ENCODE measurements around the gene ST3GAL4.
"Not testable (repeated sequence)": the region's sequence is repeated elsewhere in the genome, so short reads cannot be mapped to it uniquely, and the experiment has no call there.

ST3GAL4 gene

GRCh38 chr11:126331286-126331685 lies 24.2 kb upstream of the ST3GAL4 start:
- DNase-seq = no peak

- DNase-seq = no peak
Measured at GRCh38 chr11:126332221-126332711, 23.2 kb upstream of the ST3GAL4 start.

GRCh38 chr11:126333142-126333541 lies 22.3 kb upstream of the ST3GAL4 start:
- DNase-seq = no peak

GRCh38 chr11:126334659-126335462 lies 20.6 kb upstream of the ST3GAL4 start:
- no peak for DNase-seq

- no peak for DNase-seq
Measured at GRCh38 chr11:126335463-126335760, 20.1 kb upstream of the ST3GAL4 start.

- DNase-seq = no peak
Measured at GRCh38 chr11:126336138-126336541, 19.3 kb upstream of the ST3GAL4 start.

GRCh38 chr11:126336671-126337101 lies 18.8 kb upstream of the ST3GAL4 start:
- peak; percentile 51 for DNase-seq

GRCh38 chr11:126337126-126337473 lies 18.4 kb upstream of the ST3GAL4 start:
- DNase-seq = no peak

- peak; percentile 88 for DNase-seq
Measured at GRCh38 chr11:126337474-126338241, 17.8 kb upstream of the ST3GAL4 start.

- DNase-seq = no peak
Measured at GRCh38 chr11:126338346-126339055, 17.0 kb upstream of the ST3GAL4 start.

- DNase-seq = no peak
Measured at GRCh38 chr11:126339073-126339862, 16.2 kb upstream of the ST3GAL4 start.

- no peak for DNase-seq
Measured at GRCh38 chr11:126339863-126340434, 15.5 kb upstream of the ST3GAL4 start.

- DNase-seq = no peak
Measured at GRCh38 chr11:126340960-126341606, 14.4 kb upstream of the ST3GAL4 start.

GRCh38 chr11:126341760-126342161 lies 13.7 kb upstream of the ST3GAL4 start:
- no peak for DNase-seq

- DNase-seq = no peak
Measured at GRCh38 chr11:126343051-126343450, 12.4 kb upstream of the ST3GAL4 start.

GRCh38 chr11:126344141-126345080 lies 11.1 kb upstream of the ST3GAL4 start:
- DNase-seq = no peak

GRCh38 chr11:126345283-126345682 lies 10.2 kb upstream of the ST3GAL4 start:
- DNase-seq = no peak

- DNase-seq = peak; percentile 87
Measured at GRCh38 chr11:126345759-126346585, 9.5 kb upstream of the ST3GAL4 start.

GRCh38 chr11:126346586-126346940 lies 8.9 kb upstream of the ST3GAL4 start:
- DNase-seq = no peak

GRCh38 chr11:126346946-126347345 lies 8.5 kb upstream of the ST3GAL4 start:
- not testable (repeated sequence) for DNase-seq

Measured in MV-4-11 (cell line).